ENCODE results near the gene CDC42EP4. TPM values are rescaled to one million over a fixed set of nuclear protein-coding genes. Genes with fewer than 3 reads are reported as not detected.
A peak's percentile ranks its signal among the peaks of the same experiment; 100 is the strongest.
"Not testable (repeated sequence)": the region's sequence is repeated elsewhere in the genome, so short reads cannot be mapped to it uniquely, and the experiment has no call there.

The CDC42EP4 gene
- total and polyA plus RNA-seq, 2 experiments from 2014 or later = 4.4 to 19.9 TPM

- no peak for TF ChIP-seq REST (IDR thresholded peaks at IDR 0.05; ENCODE audit: unreplicated experiment)
These were observed 1.8 kb upstream of the CDC42EP4 start (continued) for GRCh38 chr17:73313526-73314127.

GRCh38 chr17:73312887-73313286, 1.1 kb upstream of the CDC42EP4 start:
- H2AFZ ChIP-seq; H3K9me3 Mint-ChIP-seq; H3K36me3 ChIP-seq (ENCODE audit: insufficient read depth); H3F3A ChIP-seq (replicated peaks; ENCODE audit: low read depth); H3K27ac ChIP-seq (ENCODE audit: low read depth); H4K20me1 ChIP-seq (replicated peaks; ENCODE audit: insufficient read depth); H3K36me3 Mint-ChIP-seq (ENCODE audit: low read depth); H3K27ac Mint-ChIP-seq; ATAC-seq; H3K9me2 ChIP-seq (ENCODE audit: insufficient read depth): not testable (repeated sequence)
- Mint-ChIP-seq H3K27me3 (ENCODE audit: insufficient read depth, low read depth, poor library complexity) (peaks cover 25% of the 10 kb centered on the region), H3K4me1 (peaks cover 31% of the 10 kb centered on the region), H3K4me3 (peak overlapping the region; percentile 93)
- H3K4me2 ChIP-seq = peak overlapping the region; percentile 100
- H3K4me1 ChIP-seq (ENCODE audit: insufficient read depth) = peaks cover 41% of the 10 kb centered on the region
- peaks cover 17% of the 10 kb centered on the region for H3K27me3 ChIP-seq (ENCODE audit: insufficient read depth)
- DNase-seq (ENCODE audit: low spot score) = peak; percentile 24
- H3K79me2 ChIP-seq (replicated peaks; ENCODE audit: insufficient read depth) = peaks cover 16% of the 10 kb centered on the region
- H3K4me3 ChIP-seq = peak overlapping the region; percentile 92

- peak overlapping the region; percentile 100 for H3K4me2 ChIP-seq
- Mint-ChIP-seq H3K27ac (no peak overlapping the region), H3K9me3 (no peaks in the 10 kb centered on the region; the same call in 2 of the 3 replicates), H3K4me3 (peak overlapping the region; percentile 93), H3K27me3 (ENCODE audit: insufficient read depth, low read depth, poor library complexity) (peaks cover 29% of the 10 kb centered on the region), H3K4me1 (peaks cover 31% of the 10 kb centered on the region), H3K36me3 (ENCODE audit: low read depth) (0 out of 3 replicates have a peak, but pooled peaks cover 2% of the 10 kb centered on the region)
- H3K4me3 ChIP-seq = peak overlapping the region; percentile 92
- H3K79me2 ChIP-seq (replicated peaks; ENCODE audit: insufficient read depth) = peaks cover 25% of the 10 kb centered on the region
- H4K20me1 ChIP-seq (replicated peaks; ENCODE audit: insufficient read depth) = no peaks in the 10 kb centered on the region
- peaks cover 17% of the 10 kb centered on the region for H3K27me3 ChIP-seq (ENCODE audit: insufficient read depth)
- H3F3A ChIP-seq (replicated peaks; ENCODE audit: low read depth) = peaks cover 6% of the 10 kb centered on the region; the same call in 1 of the 2 replicates
- H3K4me1 ChIP-seq (ENCODE audit: insufficient read depth) = peaks cover 41% of the 10 kb centered on the region
- peak overlapping the region; percentile 87 for H2AFZ ChIP-seq
- H3K36me3 ChIP-seq (ENCODE audit: insufficient read depth) = no peaks in the 10 kb centered on the region
- DNase-seq (ENCODE audit: low spot score) = no peak
- H3K9me2 ChIP-seq (ENCODE audit: insufficient read depth) = no peaks in the 10 kb centered on the region
- H3K27ac ChIP-seq (ENCODE audit: low read depth) = no peak overlapping the region
- ATAC-seq = peak; percentile 6
- no peak for TF ChIP-seq CTCF (conservative IDR thresholded peaks at IDR 0.05; ENCODE audit: low read depth in 2 of 2)
- no peak for TF ChIP-seq ZNF462 (CRISPR knock-in tag; IDR thresholded peaks at IDR 0.05)
- TF ChIP-seq EZH2phosphoT487 (IDR thresholded peaks at IDR 0.05; ENCODE audit: unreplicated experiment) = no peak
- TF ChIP-seq ZNF331 (CRISPR knock-in tag; IDR thresholded peaks at IDR 0.05; ENCODE audit: low read depth) = no peak
- TF ChIP-seq EZH2 (IDR thresholded peaks at IDR 0.05; ENCODE audit: low read depth, unreplicated experiment) = no peak
These were observed 397 bp downstream of the CDC42EP4 start for GRCh38 chr17:73311428-73311780.
